NCI-H526 (cell line): Measurements from ENCODE around the gene PLXND1.
"Not testable (repeated sequence)": the region's sequence is repeated elsewhere in the genome, so short reads cannot be mapped to it uniquely, and the experiment has no call there.

Experiments used
- DNase-seq, 2 experiments: peaks; one replicate each; lab custom pipeline; 2025; lab: John Stamatoyannopoulos, UW

Gene PLXND1

GRCh38 chr3:129614435-129614834 lies 8.0 kb upstream of the PLXND1 start:
- DNase-seq: no peak

GRCh38 chr3:129613367-129613740 lies 6.9 kb upstream of the PLXND1 start:
- DNase-seq: no peak

- no peak for DNase-seq
Measured at GRCh38 chr3:129612534-129613366, 6.3 kb upstream of the PLXND1 start.

GRCh38 chr3:129611812-129612533 lies 5.5 kb upstream of the PLXND1 start:
- no peak for DNase-seq

GRCh38 chr3:129611446-129611800 lies 4.9 kb upstream of the PLXND1 start:
- no peak for DNase-seq

GRCh38 chr3:129610794-129611445 lies 4.4 kb upstream of the PLXND1 start:
- not testable (repeated sequence) for DNase-seq

DNA sequence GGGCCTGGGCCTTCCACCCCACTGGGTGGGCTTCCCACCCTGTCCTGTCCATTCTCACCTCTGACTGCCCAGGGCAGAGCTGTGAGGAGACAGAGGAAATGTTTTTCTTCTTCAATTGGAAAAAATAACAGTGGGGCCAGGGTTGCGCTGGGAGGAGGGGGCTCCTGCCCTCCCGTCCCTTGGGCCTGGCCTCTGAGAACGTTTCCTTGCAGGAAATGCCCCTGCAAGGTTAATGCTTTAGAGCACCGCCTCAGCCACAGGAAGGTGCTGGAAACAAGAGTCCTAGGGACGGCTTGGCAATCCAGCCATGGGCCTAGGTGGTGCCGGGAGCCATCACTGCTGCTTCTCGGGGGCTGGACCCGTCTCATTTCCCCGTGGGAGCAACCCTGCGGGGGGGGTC lies 3.8 kb upstream of the PLXND1 start:
- DNase-seq: no peak

DNA sequence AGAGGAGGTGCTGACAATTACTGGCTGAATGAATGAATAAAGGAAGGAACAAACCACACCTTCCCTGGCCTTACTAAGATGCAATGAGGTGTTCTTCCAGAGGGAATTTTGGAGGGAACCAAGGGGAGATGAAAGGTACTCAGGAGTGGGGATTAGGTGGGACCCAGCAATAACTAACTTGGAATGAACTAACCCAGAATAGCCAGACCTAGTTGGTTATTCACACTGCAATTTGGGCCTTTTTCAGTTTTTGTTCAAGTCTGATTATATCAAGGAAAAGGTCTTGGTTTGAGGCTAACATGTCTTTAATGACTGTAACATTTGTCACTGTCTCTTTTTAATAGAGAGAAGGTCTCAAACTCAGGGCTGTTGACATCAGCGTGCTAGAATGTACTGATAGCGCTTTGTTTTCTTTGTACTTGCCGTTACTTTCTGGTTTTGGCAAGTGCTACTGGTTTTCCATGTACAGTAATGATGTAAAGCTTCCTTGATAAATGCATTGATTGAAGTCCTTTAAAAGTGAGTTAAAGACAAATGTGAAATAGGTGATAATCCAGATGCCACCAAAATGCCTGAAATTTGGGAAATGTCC lies 3.2 kb upstream of the PLXND1 start:
- no peak for DNase-seq

DNA sequence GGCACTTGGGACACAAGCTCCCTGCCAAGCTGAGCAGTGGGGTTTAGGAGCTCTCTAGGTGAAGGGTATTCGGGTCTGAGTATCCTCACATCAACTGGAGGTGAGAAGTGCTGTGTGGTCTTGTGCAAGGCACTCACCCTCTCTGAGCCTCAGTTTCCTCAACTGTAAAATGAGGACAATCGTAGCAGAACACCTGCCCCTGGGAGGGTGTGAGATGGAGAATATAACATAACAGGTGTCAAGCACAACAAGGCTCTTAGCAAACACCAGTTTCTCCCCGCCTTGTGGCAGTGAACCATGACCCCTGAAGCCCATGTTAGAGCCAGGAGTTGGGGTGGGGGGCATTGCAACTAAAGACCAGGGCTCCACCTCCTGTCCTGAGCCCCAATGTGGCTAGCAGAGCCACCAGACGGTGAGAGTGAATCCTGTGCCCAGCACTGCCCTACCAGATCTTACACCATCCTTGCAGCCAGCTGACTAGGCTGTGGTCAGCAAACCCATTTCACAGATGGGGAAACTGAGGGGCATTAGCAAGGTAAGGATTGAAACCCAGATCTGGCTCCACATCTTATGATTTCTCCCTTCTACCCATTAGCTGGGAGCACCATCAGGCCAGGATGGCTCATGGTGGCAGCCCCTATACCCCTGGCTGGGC lies 2.6 kb upstream of the PLXND1 start:
- DNase-seq: no peak

- peak in 1 of 2 experiments; percentile 59 for DNase-seq
Measured at GRCh38 chr3:129608087-129608935, 1.8 kb upstream of the PLXND1 start.

DNA sequence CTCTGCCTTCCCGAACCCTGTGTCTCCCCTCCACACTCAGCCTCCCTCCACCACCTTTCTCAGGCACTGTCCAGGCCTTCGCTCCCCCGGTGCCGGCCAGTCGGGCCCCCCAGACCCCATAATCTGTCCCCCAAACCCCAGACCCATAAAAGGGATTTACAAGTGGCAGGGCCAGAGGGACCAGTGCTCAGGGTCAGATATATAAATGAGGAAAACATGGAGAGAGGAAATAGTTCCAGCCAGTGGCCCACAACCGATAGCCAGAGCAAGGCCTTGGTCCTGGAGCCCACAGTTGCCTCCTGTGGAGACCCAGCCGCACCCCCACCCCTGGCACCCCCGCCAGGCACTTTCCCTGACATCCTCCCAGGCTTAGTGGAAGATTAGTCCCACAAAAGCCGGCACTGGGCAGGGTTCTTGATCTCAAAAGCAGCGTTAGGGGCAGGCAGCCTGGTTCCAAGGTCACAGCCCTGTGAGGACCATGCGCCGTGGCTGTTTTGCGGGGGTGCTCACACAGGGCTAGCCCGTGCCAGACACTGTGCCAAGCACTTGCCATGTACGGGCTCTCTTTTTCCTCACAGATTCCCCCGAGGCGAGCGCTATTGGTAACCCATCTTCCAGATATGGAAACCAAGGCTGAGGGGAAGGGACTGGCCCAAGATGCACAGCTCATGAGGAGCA lies 1.1 kb upstream of the PLXND1 start:
- DNase-seq: no peak

- peak in 1 of 2 experiments; percentile 53 for DNase-seq
Measured at GRCh38 chr3:129605922-129606635, 397 bp downstream of the PLXND1 start.

DNA sequence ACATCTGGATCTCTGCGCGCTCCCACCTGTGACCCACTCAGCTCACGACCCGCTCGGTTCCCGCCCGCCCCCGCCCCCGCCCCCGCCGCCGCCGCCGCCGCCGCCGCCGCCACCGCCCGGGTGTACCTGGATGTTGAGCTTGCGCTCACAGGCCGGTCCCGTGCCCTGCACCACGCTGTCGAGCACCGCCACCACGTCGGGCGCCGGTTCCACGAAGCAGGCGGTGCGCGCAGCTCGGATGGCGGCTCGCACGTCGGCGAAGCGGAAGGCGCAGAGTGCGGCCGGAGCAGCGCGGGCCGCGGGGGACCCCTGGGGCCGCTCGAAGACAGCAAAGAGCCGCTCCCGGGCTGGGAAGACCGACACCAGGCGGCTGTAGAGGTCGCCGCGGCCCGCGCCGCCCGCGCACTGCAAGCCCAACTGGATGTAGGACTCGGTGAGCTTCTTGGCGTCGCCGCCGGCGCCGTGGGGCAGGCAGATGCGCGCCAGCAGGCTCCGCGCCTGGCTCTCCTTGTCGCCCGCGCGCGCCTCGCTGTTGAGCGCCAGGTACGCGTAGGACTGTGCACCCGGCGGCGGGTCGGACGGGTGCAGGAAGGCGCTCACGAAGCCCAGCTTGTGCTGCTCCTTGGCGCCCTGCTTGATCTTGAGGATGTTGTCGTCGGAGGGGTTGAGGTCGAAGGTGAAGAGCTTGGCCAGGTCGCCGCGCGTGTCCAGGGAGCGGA lies 1.1 kb downstream of the PLXND1 start:
- peak; percentile 23 to 71 for DNase-seq

GRCh38 chr3:129604767-129605166 lies 1.7 kb downstream of the PLXND1 start:
- DNase-seq: no peak

DNA sequence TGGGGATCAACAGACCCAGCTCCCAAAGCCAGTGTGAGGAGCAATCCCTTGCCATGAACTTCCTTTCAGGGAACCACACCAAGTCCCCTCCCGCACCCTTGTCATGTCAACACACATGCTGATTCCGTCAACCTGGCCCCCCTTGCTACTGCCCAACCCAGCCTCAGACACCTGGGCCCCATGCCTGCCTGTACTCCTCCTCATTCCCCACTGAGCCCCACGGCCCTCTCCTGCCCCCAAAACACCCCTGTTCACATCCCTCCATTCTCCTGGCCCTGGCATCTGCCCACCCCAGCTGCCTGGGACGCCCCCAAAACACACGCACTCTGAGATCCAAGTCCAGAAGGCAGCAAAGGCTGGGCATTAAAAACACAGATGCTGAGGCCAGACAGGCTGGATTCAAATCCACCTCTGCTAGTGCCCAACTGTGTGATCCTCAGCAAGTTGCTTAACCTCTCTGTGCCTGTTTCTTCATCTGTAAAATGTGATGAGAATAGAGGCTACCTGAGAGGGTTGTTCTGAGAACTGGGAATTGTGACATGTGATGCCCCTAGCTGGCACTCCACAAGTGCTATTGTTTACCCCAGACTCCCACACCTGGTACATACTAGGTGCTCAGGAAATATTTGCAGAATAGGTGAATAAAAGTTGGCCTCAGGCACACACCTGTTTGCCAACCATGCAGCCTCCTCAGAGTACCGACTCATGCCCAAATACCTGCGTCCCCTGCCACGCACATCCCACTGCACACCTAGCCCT lies 2.3 kb downstream of the PLXND1 start:
- DNase-seq: no peak

- DNase-seq: no peak
Measured at GRCh38 chr3:129603561-129603942, 2.9 kb downstream of the PLXND1 start.

DNA sequence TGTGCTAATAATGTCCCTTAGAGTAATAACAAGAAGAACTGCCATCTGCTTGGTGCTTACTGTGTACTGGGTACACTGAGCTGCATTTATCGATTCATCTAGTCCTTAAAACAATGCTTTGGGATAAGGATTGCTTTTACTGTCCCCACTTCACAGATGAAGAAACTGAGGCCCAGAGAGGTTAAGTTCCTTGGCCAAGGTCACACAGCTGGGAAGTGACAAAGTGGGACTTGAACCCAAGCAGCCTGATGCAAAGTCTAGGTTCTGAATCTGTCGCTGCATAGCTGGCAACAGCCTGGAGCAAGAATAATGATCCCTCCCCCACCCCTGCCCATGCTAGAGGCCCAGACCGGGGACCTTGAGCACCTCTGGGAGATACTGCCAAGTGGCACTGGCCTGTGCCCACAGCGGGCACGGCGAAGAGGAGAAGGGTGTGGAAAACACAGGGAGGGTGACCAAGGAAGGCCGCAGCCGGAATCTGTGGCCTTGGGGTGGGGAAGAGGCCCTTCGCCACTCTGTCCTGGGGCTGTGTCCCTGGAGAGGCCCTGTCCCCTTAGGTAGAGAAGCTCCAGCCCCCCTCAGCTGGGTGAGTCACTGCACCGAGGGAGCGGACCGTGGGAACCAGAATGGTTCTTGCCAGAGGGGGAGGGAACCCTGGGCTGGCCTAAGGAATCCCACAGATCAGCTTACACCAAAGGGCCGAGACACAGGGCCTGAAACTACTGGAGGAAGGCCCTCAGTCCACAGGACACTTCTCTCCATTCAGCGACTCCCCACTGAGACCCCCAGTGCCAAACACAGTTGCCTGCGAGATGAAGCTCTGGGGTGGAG lies 3.5 kb downstream of the PLXND1 start:
- no peak for DNase-seq

GRCh38 chr3:129602309-129602708 lies 4.2 kb downstream of the PLXND1 start:
- DNase-seq: peak in 1 of 2 experiments; percentile 9
